ENCODE data around the gene STK17B. TPM values are rescaled to one million over a fixed set of nuclear protein-coding genes. Genes with fewer than 3 reads are reported as not detected.

Gene STK17B
- polyA plus RNA-seq, 2 of the 4 experiments (the other 2 are of a cell fraction) = 4.0 to 9.2 TPM

- Histone ChIP-seq H3K4me2 (no peak overlapping the region), H3K9me3 (no peaks in the 10 kb centered on the region), H3K4me3 (no peak overlapping the region), H3K4me1 (no peaks in the 10 kb centered on the region), H3K27ac (no peak overlapping the region)
- no peak for DNase-seq (ENCODE audit: low read depth in 1 of 2, low spot score in 1 of 2)
- WGBS (ENCODE audit: missing lambda C conversion rate) = 70% methylated on average over 4 of the region's 4 CpGs
- TF ChIP-seq SMC3 (IDR thresholded peaks at IDR 0.05) (no peak), RFX5 (IDR thresholded peaks at IDR 0.05) (no peak), HOXB5 (CRISPR knock-in tag; IDR thresholded peaks at IDR 0.05) (no peak), CTCF (IDR thresholded peaks at IDR 0.05) (no peak), HOXB13 (CRISPR knock-in tag; IDR thresholded peaks at IDR 0.05; ENCODE audit: low read depth) (no peak), KDM5A (IDR thresholded peaks at IDR 0.05) (no peak), CBX2 (IDR thresholded peaks at IDR 0.05; ENCODE audit: borderline replicate concordance, low read depth) (no peak), REST (IDR thresholded peaks at IDR 0.05) (no peak)
- FAIRE-seq = no peak
- POLR2A ChIA-PET = no interaction called here
- ATAC-seq = no peak
- CTCF ChIA-PET = interaction anchor here (0.9 kb wide), 1 partner anchor 46 kb away, joined by 3 read pairs; no protein-coding TSS in a partner anchor
Measured at GRCh38 chr2:196220671-196221070, 49.3 kb upstream of the STK17B start.

- Histone ChIP-seq H3K27ac (no peak overlapping the region), H3K4me3 (no peak overlapping the region), H3K9me3 (no peaks in the 10 kb centered on the region), H3K4me2 (no peak overlapping the region), H3K4me1 (no peaks in the 10 kb centered on the region)
- FAIRE-seq (no peak), ATAC-seq (no peak), DNase-seq (ENCODE audit: low read depth in 1 of 2, low spot score in 1 of 2) (no peak)
- ChIA-PET POLR2A (no interaction called here), CTCF (interaction anchor here (1.3 kb wide), 1 partner anchor 142 kb away, joined by 4 read pairs; no protein-coding TSS in a partner anchor)
- WGBS (ENCODE audit: missing lambda C conversion rate) = 75% methylated on average over 3 of the region's 3 CpGs
- TF ChIP-seq HOXA7 (CRISPR knock-in tag; IDR thresholded peaks at IDR 0.05) (no peak), CTCF (IDR thresholded peaks at IDR 0.05) (no peak), JUNB (IDR thresholded peaks at IDR 0.05) (no peak), ZNF302 (CRISPR knock-in tag; IDR thresholded peaks at IDR 0.05) (no peak), USF2 (IDR thresholded peaks at IDR 0.05) (no peak), KDM1A (IDR thresholded peaks at IDR 0.05; ENCODE audit: low read depth) (no peak), ZC3H11A (IDR thresholded peaks at IDR 0.05) (no peak), NR3C1 (IDR thresholded peaks at IDR 0.05) (no peak), HOXB5 (CRISPR knock-in tag; IDR thresholded peaks at IDR 0.05) (no peak)
Measured at GRCh38 chr2:196219671-196220070, 48.3 kb upstream of the STK17B start.

- ATAC-seq (no peak), FAIRE-seq (no peak), DNase-seq (ENCODE audit: low read depth in 1 of 2, low spot score in 1 of 2) (no peak)
- POLR2A ChIA-PET = no interaction called here
- Histone ChIP-seq H3K4me2 (no peak overlapping the region), H3K4me3 (no peak overlapping the region), H3K27ac (no peak overlapping the region), H3K9me3 (no peaks in the 10 kb centered on the region), H3K4me1 (no peaks in the 10 kb centered on the region)
- TF ChIP-seq RFX5 (IDR thresholded peaks at IDR 0.05) (no peak), ATOH8 (CRISPR knock-in tag; IDR thresholded peaks at IDR 0.05; ENCODE audit: low read depth) (no peak), BHLHE40 (IDR thresholded peaks at IDR 0.05; ENCODE audit: low read depth, low read length) (no peak), KDM5A (IDR thresholded peaks at IDR 0.05) (no peak), JUNB (IDR thresholded peaks at IDR 0.05) (no peak), NFE2L2 (conservative IDR thresholded peaks at IDR 0.05; ENCODE audit: low read length) (no peak), POLR2A (IDR thresholded peaks at IDR 0.05; ENCODE audit: low read length) (no peak), MAZ (IDR thresholded peaks at IDR 0.05; ENCODE audit: borderline replicate concordance, low read depth, low read length) (no peak), CHD4 (IDR thresholded peaks at IDR 0.05; ENCODE audit: borderline replicate concordance) (no peak), HOXA7 (CRISPR knock-in tag; IDR thresholded peaks at IDR 0.05) (no peak), CBX8 (IDR thresholded peaks at IDR 0.05) (no peak), FOXS1 (CRISPR knock-in tag; IDR thresholded peaks at IDR 0.05) (no peak)
- 95% methylated on average over 1 of the region's 1 CpG for WGBS (ENCODE audit: missing lambda C conversion rate)
- CTCF ChIA-PET = no interaction called here
Measured at GRCh38 chr2:196218106-196218505, 46.7 kb upstream of the STK17B start.

All from A549 (cell line).